NCI-H1436 (cell line): ENCODE measurements around the gene MAML1.

Experiments used
- DNase-seq: peaks from one replicate; lab custom pipeline; 2025; lab: John Stamatoyannopoulos, UW

MAML1 gene

DNA sequence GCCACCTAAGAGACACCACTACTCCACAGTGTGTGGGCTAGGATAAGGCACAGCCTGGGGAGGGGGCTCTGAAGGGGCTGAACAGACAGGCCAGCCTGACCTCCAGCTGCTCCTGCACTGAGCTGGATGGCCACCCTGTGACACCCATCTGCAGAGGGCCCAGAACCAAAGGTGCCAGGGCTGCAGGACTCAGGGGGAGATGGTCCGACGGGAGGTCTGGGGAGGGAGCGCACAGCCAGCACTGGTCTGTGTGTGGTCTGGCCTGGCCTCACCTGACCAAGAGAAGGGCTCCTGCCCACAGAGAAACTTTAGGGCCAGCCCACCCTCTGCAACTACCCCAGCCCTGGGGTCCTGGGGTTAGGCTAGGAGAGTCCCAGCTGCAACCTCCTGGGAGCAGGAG, 62.0 kb downstream of the MAML1 start:
- DNase-seq: no peak

- DNase-seq: no peak
Observed at GRCh38 chr5:179795049-179795862, 62.6 kb downstream of the MAML1 start.

GRCh38 chr5:179795863-179796833, 63.5 kb downstream of the MAML1 start:
- peak; percentile 28 for DNase-seq

DNA sequence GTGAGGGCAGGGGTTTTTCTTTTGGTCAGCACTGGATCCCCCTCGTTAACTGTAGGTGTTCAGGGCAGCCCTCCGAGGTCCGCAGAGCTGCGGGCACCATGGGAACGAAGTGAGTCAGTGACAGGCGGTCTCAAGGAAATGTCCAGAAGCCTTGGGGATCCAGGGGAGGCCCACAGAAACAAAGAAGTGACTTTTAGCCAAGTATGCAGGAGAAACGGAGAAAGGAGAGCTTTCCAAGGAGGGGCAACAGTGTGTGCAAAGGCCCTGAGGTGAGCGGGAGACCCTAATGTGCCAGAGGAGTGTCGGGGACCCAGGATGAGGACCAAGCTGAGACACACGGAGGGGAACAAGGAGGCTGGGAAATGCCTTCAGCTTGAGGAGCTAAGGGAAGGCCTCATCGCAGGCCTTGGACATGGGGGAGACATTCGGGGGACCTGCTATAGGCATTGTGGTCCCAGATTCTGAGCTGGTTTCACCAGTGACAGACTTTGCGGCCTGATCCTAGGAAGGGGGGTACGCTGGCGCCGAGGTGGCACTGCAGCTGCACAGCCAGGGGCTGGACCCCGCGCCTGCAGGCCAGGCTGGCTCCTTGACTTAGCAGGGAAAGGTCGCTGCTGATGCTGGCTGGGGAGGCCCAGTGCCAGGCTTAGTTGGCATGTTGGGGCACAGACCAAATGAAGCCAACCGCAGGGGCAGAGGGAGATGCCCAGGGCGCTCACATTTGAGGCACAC, 64.4 kb downstream of the MAML1 start:
- no peak for DNase-seq

- DNase-seq: no peak
Observed at GRCh38 chr5:179797741-179798140, 65.1 kb downstream of the MAML1 start.

GRCh38 chr5:179798144-179798770, 65.6 kb downstream of the MAML1 start:
- DNase-seq: no peak

DNA sequence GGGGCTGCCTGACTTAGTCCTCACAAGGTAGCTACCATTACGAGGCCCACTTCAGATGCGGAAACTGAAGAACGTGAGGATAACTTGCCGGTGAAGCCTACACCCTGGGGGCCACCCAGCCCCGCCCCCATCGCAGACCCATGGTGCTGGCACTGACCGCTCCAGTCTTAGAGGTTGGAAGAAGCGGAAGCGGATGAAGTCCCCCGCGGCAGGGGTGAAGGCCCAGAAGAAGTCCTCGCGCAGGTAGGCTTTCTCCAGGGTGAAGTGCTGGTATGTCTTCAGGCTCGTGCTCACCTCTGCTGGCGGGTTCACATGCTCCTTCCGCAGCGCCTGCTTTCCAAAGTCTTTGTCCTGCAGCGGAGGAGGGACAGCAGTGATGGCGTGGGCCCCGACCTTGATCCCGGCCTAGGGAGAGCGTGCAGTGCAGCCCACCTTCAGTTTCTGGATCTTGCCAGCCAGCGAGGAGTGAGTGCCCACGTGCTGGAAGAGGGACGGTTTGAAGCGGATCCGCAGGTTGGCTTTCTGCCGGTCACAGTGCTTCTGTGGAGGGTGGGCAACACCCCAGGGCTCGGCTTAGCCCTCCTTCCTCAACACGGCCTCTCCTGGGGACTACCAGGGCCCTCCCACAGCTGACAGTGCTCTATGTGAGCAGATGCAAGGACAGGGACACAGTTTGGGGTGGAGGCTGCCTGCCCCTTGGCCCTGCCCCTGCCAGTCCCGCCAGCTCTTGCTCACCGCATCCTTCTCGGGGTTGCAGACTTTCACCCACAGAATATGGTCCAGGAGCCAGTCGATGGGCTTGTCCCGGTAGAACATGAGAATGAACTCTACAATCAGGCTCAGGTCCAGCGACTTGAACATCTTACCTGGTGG, 66.4 kb downstream of the MAML1 start:
- DNase-seq: no peak

- DNase-seq: no peak
Observed at GRCh38 chr5:179799644-179799973, 67.0 kb downstream of the MAML1 start.

GRCh38 chr5:179800071-179800695, 67.6 kb downstream of the MAML1 start:
- no peak for DNase-seq

GRCh38 chr5:179800696-179801201, 68.1 kb downstream of the MAML1 start:
- DNase-seq: no peak

- no peak for DNase-seq
Observed at GRCh38 chr5:179801304-179802206, 68.9 kb downstream of the MAML1 start.

- no peak for DNase-seq
Observed at GRCh38 chr5:179802207-179802883, 69.7 kb downstream of the MAML1 start.

DNA sequence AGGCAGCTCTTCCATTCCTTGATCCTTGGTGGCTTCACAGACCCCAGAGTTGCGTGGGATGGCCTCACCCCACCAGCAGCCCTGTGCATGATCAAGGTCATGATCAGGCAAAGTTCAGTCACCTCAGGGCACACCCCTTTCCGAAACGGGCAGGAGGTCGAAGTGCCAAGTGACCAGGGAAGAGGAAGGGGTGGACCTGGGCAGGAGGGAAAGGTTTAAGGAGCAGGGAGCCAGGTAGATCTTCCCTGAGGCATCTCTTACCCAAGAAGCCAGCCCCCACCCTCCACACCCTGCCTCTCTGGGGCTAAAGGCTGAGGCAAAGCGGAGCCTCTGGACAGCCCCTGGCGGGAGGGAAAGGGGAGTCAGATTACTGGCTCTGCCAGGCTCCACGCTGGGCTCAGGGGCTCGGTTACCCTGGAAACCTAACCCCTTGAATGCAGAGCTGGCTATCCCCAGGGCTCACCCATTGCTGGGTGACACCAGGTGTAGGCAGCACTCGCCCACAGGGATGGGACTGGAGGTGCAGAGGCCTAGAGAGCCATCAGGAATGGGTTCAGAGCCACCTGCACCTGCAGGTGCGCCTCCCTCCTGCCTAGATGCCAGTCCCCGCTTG, 70.4 kb downstream of the MAML1 start:
- DNase-seq: peak; percentile 61

DNA sequence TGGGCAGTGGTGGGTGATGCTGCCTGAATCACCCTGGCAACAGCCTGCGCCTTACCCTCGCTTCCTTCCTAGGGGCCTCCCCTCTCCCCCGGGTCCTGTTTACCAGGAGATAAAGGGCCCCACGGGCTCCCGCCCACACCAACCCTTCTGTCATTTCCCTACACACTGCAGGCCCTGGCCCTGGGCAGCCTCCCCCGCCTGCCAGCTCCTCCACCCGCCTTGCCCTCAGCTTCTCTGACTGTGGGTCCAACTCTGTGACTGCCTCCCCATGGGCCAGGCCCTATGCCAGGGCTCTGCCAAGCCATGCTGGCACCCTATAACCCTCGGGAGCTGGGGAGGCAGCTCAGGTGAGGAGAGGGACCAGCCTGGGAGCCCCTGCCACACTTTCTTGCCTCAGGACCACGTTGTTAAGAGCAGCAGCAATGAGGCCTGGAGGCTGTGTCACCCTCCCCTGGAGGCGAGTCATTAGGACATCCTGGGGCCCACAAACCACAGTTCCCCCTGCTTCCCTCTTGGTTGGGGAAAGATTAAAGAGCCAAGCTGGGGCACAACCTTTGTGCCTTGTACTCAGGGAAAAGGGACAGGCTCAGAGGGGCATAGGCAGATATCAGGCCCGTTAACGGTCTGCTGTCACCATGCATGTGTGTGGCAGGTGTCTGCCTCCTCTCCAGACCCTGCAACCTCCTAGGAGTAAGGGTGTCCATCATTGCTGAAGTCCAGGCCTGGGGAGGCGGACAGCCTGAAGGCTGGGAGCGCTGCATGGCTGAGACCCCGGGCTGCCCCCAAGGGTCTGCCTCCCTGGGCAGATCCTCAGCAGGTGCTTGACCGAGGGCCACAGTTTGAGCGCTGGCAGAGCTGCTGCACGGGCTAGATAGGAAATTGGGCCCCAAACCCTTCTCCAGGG, 71.3 kb downstream of the MAML1 start:
- no peak for DNase-seq

- no peak for DNase-seq
Observed at GRCh38 chr5:179804555-179804947, 71.9 kb downstream of the MAML1 start.

DNA sequence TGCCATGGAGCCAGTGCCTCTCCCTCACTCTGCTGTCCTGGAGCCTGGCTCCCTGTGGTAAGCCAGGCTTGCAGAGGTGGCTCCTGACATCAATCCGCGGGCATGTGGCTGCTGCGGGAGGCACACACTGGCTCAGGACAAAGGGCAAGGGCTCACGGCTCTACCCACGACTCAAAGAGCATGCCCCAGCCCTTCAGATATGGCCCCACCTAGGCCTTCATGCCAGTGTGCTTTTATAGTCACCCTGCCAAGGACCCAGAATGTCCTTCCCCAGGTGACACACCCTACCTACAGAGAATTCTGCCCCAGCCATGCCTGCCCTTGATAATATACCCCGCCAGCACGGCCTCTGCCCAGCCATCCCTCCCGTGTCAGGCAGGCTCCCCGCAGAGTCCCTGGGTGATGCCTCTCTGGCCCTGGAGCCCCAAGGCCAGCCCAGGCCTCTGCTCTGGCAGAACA, 72.5 kb downstream of the MAML1 start:
- no peak for DNase-seq
